Glomerular endothelial cell (primary cell): Measurements from ENCODE around the gene FMNL1. TPM values are rescaled to one million over a fixed set of nuclear protein-coding genes. Genes with fewer than 3 reads are reported as not detected.

Experiments
- total RNA-seq: library from RNA; depleted of rRNA; stranded (reverse); fragments of >200 nt; gene quantifications from 2 replicates; pipeline ENCODE4 v1.2.3, GENCODE V29; 2015

The FMNL1 gene
- total RNA-seq, 1 donor from 2014 or later, result 3.4 TPM

Other genes starting within 250 kb of the FMNL1 start
- 35.2 and 37.2 TPM in 2 replicates for gene DCAKD, start 170.3 kb upstream of the FMNL1 start, total RNA-seq
- 95.0 and 205 TPM in 2 replicates for gene NMT1, start 160.6 kb upstream of the FMNL1 start, total RNA-seq
- 35.3 and 41.5 TPM in 2 replicates for gene PLCD3, start 89.4 kb upstream of the FMNL1 start, total RNA-seq
- 5.5 and 5.6 TPM in 2 replicates for gene ACBD4, start 86.2 kb upstream of the FMNL1 start, total RNA-seq
- gene HEXIM1, start 73.4 kb upstream of the FMNL1 start, total RNA-seq, result 16.2 and 16.7 TPM in 2 replicates
- 1.3 and 3.3 TPM in 2 replicates for gene HEXIM2, start 60.0 kb upstream of the FMNL1 start, total RNA-seq
- gene SPATA32, start 40.2 kb downstream of the FMNL1 start, total RNA-seq, result not detected in 2 replicates
- 5.1 and 9.3 TPM in 2 replicates for gene MAP3K14, start 95.1 kb downstream of the FMNL1 start, total RNA-seq
- gene ARHGAP27, start 211.0 kb downstream of the FMNL1 start, total RNA-seq, result 58.6 and 71.2 TPM in 2 replicates